EL (cell line): Measurements from ENCODE around the gene GLIS1.

Experiments used
- DNase-seq: peaks from one replicate; pipeline ENCODE4 v3.0.0-alpha.2; 2016

Gene GLIS1

DNA sequence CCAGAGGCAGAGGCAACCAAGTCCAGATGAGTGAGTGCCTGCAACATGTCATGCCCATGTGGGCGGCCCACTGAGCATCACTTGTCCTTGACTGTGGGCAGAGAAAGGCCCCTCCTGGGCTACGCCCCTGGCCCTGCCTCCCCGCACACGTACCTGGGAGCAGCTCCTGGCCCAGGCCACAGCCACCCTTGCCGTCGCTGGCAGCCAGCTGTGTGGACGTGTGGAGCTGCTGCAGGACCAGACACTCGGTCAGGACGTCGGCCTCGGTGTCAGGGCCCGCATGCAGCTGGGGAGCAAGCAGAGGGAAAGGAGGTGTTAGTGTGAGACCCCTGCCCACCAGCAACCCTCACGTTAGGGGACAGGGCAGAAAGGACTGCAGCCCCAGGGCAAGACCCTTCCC is 218.5 kb downstream of the GLIS1 start:
- no peak for DNase-seq

DNA sequence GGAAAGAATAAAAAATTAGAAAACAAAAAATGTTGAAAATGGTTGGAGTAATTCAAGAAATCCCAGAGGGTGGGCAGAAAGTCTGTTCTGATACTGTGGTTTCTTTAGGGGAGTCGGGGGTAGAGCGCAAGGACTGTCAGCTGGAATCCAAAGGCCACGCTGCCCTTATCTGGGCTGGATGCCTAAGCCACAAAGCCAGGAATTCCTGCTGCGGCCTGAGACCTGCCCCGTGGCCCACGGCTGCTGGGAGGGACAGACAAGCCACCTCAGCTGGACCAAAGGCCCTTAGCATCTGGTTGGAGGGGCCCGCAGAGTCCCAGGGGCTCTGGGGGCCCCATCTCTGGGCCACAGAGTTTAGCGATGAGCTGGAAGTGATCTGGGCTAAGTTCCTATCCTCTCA is 219.5 kb downstream of the GLIS1 start:
- DNase-seq = peak; percentile 33

DNA sequence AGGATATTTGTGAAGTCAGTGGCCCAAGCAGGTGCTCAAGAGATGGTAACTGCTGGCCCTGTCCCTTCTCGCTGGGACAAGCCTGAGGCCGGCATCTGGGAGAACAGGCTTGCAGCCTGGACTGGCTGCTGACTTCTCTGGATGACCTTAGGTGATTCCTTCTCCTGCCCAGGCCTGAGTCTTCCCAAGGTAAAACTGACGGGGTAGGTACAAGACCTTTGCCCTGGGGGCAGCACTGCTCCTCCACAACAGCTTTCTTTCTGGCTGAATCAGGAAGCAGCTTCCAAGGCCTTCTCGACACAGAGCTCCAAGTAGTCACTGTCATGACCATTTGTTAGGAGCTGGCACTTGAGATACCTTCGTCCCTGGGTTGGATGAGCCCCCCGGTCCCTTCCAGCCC is 220.2 kb downstream of the GLIS1 start:
- no peak for DNase-seq

GRCh38 chr1:53517821-53518352 is 221.1 kb downstream of the GLIS1 start:
- no peak for DNase-seq

DNA sequence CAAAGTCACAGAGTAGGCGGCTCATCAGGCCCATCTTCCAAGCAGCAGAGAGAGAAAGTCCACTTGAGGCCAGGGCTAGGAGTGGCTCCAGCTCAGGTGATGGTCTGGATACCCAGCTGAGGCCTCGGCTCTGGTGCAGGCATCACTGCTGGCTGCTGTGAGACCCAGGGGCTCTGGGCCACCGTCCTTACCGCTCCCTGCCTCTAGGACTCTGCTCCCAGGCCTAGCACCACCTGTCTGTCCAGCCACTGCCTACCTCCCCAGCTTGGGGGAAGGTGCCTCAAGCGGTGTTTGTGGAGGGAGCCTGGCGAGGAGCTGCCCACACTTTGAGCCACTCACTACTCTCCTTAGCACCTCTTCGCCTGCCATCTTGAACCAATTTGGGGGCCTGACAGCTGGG is 221.9 kb downstream of the GLIS1 start:
- DNase-seq = no peak

DNA sequence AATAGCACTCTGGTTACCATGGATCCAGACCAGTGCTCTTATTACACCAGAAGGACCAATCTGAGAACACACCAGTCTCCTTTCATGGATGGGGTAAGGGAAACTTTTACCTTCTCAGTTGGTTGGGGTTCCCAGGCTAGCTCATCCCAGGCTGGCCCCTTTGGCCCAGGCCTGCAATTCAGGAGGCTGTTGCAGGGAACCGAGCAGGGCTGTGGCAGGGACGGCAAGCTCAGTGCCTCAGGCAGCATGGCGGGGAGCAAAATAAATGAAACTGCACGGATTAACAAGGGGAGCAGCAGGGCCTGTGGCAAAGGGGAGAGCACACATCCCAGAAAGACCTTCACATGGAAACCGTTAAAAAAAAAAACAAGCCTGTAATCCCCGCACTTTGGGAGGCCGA is 222.8 kb downstream of the GLIS1 start:
- no peak for DNase-seq

DNA sequence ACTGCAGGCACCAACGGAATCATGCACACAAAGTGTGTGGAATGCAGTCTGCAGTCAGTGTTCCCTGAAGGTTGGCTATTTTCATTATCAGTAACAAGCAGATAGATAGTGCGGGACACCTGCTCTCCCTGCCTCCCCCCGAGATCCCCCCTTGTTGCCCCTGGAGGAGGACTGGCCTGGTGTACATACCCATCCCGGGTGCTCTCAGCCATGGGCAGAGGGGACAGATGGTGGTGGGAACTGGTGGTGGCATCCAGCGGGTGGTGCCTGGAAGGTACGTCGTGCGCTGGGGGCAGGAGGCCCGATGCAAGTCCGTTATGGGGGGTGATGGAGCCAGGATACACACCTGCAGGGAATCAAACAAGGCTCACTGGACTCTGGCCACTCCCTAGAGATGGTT is 224.5 kb downstream of the GLIS1 start:
- DNase-seq = no peak

GRCh38 chr1:53513846-53514245 is 225.1 kb downstream of the GLIS1 start:
- no peak for DNase-seq

DNA sequence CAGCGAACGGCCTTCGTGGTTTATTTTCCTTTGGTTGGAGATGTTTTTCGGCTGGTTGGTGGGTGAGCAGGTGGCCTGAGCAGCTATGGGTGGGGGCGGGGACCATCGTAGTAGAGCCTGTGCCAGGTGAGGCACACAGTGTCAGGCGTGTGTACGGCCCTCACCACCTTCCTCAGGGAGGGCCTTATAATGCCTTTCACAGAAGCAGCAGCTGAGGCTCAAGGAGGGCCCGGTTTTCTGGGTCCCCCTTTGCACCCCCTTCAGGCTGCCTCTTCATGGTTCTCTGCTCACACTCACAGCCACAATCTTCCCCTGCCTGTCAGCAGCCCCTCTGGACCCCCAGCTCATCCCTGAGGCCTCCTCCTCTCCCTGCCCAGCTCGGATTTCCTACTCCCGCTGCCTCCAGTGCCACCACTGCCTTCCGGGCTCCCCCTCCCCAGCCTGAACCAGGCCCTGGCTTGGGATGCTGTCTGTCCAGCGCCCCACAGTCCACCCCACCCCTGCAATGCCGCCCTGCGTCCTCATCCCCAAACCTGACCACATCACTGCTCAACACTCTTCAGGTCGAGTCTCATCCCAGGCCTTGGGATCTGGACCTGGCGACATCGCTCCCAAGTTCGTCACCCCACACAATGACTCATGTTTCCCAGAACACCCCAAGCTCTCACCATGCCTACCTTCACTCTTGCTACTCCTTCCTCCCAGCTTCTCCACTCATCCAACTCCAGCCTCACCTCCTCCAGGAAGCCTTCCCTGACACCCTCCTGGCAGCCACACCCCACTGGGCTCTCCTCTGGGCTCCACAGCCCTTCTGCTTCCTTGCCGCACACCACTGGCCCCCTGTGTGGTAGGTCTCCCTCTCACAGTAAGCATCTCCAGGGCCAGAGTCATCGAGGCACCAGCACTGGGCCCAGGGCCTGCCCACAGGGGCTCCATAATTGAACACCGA is 225.9 kb downstream of the GLIS1 start:
- DNase-seq = no peak

DNA sequence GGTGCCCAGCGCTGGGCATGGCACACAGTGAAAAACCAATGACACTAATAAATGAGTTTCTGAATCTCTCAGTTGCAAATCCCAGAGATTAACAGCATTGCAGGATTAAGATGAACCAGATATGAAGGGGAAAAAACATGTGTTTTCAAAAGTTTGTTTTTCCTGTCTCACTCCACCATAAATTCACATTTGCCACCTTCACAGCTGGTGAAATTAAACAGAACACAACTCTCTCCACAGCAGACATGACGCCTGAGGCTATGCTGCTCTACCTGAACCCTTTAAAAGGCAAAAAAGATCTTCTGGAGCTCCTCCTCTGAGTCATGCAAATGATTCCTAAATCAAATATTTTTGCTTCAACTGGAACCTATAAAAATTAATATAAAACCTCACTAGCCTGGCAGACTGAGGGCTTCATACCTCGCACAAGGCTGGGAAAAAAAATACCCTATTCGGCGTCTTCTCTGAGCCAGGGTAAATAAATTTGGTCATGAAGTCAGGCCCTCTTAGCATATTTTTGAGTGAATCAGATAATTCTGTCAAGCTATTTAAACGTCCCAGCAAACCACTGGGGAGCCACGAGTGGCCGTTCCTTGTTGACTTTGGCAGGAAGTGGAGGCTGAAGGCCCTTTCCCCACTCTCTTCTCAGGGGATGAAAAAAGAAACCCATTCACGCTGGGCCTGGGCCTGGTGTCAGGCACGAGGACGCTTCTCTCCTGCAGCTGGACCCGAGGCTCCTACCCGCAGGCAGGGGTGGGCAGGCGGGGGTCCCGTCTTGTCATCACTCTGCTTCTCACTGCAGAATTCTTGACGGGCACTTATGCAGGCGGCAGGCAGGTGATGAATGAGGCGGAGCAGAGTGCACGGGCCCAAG is 226.8 kb downstream of the GLIS1 start:
- DNase-seq = peak; percentile 88

- DNase-seq = peak; percentile 25
Observed at GRCh38 chr1:53511323-53511932, 227.5 kb downstream of the GLIS1 start.

DNA sequence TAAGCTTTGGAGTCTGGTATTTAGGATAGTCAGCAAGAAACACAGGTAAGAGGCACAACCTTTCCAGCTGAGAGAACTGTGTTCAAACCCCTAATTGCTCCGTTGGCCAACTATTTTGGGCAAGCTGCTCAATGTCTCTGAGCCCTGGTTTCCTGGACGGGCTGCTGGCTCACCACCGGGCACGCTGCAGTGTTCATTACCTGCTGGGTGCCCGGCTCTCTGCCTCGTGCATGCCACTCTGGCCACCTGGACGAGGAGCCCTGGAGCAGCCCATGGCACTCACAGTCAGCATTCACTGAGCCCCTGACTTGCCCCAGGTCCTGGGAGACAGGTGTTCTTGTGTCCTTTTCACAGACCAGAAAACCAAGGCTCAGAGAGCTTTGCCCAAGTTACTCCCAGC is 228.7 kb downstream of the GLIS1 start:
- no peak for DNase-seq

DNA sequence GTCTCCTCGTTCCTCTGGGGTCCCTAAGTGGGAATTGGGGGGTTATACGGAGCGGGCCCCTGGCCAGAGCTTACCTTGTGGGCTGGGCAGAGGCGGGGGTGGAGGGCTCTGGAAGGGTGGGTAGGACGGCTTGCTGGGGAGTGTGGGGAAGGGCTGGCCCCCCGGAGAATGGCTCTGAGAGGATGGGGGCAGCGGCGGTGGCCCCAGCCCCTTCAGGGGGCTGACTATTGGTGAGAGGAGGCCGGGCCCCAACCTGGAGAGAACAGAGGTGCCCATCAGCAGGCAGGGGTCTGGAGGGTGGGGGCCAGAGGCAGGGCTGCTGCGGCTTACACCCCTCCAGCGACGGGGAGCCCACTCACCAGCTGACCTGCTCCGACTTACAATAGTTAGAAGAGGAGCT is 229.2 kb downstream of the GLIS1 start:
- no peak for DNase-seq

DNA sequence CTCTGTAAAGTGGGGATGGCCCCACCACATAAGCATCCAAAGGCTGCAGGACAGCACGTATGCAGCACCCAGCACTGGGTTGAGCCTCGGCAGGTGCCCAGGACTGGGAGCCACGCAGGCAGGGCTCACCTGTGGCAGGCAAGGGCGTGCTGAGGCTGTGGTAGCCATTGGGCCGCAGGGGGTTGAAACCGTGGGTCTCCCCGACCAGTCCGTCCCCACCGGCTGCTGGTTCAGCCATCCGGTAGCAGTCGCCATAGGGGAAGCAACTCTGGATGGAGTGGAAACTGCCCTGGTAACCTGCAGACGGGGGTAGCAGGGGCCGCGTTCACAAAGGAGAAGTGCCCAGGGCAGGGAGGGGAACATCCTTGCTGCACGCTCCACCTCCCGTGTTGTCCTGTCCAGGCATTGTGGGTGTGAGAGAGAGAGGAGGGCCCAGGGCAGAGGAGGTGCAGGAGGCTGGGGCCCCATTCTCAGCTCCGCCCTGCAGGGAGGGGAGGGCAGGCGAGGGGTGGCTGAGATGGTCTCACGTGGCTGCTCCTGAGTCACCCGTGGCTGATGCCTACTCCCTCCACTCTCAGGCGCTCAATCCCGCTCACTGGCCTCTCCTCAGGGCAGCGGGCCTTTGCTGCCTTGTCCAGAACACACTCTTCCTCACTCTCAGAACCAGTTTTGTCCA is 229.8 kb downstream of the GLIS1 start:
- peak; percentile 31 for DNase-seq

DNA sequence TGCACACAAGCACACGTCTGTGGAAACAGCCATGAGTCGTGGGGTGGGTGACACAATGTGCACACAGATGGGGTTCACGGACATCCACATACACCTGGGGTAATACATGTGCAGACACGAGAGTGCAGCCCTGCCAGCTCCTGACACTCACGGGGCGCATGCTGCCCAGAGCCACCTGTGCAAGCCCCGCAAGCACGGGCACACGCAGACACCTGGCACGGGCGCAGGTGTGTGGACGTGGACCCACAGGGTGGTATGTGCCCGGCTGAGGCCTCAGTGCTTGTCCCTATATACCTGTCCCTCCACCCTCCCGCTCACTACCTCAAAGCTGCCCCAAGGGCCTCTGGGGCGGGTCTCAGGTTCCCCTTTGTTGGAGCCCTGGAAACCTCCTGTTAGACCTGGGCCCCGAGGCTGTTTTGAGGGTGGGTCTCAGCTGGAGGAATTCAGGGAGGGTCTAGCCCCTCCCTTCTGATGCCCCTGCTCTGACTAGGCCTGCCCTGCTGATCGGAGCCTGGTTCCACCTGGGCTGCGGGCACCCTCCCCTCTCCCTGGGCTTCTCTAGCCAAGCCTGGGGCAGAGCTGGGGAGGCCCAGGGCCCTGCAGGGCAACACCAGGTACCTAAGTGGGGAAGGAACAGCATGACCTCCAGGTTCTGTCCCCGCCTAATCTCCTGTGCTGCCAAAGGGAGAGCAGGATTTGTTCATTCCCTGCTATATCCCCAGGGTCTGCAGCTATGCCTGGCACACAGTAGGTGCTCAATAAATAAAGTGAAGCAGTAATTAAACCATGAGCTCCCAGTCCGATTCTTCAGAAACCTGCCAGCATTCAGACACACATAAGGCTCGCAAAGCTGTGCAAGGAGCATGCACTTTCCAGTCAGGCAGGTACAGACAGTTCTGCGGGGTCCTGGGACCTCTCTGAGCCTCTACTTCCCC is 230.6 kb downstream of the GLIS1 start:
- DNase-seq = no peak

- no peak for DNase-seq
Observed at GRCh38 chr1:53507116-53507820, 231.7 kb downstream of the GLIS1 start.

DNA sequence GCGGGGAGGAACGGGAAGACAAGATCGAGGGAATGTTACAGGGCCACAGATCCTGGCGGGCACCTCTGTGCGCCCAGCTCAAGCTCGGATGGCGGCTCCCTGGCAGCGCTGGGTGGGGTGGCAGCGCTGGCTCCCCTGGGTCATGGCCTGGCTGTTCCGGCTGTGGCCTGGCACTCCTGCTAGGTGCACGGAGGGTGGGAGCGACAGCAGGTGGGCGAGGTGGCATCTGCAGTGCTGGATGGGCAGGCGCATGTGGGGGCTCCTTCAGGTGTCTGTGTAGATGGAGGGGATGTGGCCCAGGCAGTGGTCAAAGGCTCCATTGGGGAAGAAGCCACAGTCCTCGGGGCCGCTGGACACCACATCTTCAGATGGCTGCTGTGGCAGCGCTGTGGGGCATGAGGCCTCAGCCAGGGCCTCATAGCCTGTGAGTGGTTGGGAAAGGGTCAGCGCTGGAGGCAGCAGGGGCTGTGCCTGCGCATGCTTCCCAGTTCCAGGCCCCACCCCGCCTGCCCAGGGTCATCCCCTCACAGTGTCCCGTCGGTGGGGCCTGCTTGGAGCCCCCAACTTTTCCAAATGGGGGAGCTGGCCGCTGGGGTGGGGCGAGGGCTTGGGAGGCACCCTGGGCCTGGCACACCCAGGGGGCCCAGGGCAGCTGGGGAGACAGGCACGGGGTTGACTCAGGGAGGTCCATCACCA is 232.5 kb downstream of the GLIS1 start:
- DNase-seq = no peak

- DNase-seq = no peak
Observed at GRCh38 chr1:53505891-53506290, 233.1 kb downstream of the GLIS1 start.

DNA sequence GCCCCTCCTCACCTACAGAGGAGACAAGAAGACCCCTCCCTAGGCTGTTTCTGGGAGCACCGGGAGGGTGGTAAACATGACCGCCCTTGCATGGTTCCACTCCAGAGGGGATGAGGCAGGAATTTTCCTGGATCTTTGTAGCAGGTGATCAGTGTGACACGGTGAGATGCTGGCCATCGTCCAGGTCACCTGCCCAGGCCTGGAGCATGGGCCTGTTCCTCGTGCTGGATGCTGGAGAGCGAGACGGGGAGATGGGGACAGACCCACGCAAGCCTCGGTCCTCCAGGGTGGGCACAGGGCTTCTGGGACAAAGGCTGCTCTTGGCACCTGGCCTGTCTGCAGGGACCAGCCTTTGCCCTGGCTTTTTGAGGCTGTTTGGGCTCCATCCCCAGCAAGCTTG is 233.6 kb downstream of the GLIS1 start:
- no peak for DNase-seq

DNA sequence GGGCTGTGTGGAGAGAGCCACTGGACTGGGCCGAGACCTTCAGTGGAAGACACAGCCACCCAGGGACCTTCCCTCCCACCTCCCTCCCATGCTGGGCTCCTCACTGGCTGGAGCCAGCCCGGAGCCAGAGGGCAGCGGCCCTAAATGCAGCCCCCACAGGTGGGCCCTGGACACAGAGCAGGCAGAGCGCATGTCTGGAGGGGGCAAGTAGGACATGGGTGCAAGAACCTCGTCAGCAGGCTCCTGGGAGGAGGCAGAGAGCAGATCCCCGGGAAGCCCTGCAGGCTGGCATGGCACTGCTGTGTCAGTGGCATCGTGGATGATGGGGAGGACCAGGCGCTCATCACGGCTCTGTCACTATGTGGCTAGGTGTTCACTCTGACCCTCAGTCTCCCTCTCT is 234.1 kb downstream of the GLIS1 start:
- no peak for DNase-seq
